GM18858 (cell line): ENCODE measurements around the gene TMEM269.
"Not testable (repeated sequence)": the region's sequence is repeated elsewhere in the genome, so short reads cannot be mapped to it uniquely, and the experiment has no call there.

Experiments
- ATAC-seq: cut with Tn5 transposase; IDR thresholded peaks from one replicate; pipeline ENCODE4 v1.9.1; 2021; ENCODE audit not compliant: unreplicated experiment

TMEM269 gene

GRCh38 chr1:42774928-42775526 lies 9.8 kb upstream of the TMEM269 start:
- ATAC-seq, result no peak

- no peak for ATAC-seq
Observed at GRCh38 chr1:42776502-42776901, 8.3 kb upstream of the TMEM269 start.

GRCh38 chr1:42777852-42778251 lies 6.9 kb upstream of the TMEM269 start:
- ATAC-seq, result no peak

GRCh38 chr1:42779725-42780124 lies 5.1 kb upstream of the TMEM269 start:
- ATAC-seq, result no peak

- no peak for ATAC-seq
Observed at GRCh38 chr1:42780176-42780575, 4.6 kb upstream of the TMEM269 start.

- ATAC-seq, result no peak
Observed at GRCh38 chr1:42783092-42783491, 1.7 kb upstream of the TMEM269 start.

GRCh38 chr1:42784547-42784945 lies 245 bp upstream of the TMEM269 start:
- ATAC-seq, result no peak

- no peak for ATAC-seq
Observed at GRCh38 chr1:42786097-42786496, 1.3 kb downstream of the TMEM269 start.

GRCh38 chr1:42788021-42788420 lies 3.2 kb downstream of the TMEM269 start:
- no peak for ATAC-seq

- ATAC-seq, result no peak
Observed at GRCh38 chr1:42793824-42794223, 9.0 kb downstream of the TMEM269 start.

GRCh38 chr1:42797414-42797813 lies 12.6 kb downstream of the TMEM269 start:
- ATAC-seq, result no peak

- ATAC-seq, result no peak
Observed at GRCh38 chr1:42797979-42798378, 13.2 kb downstream of the TMEM269 start.

GRCh38 chr1:42801832-42802473 lies 17.2 kb downstream of the TMEM269 start:
- no peak for ATAC-seq

GRCh38 chr1:42806171-42806570 lies 21.4 kb downstream of the TMEM269 start:
- no peak for ATAC-seq

- ATAC-seq, result no peak
Observed at GRCh38 chr1:42806593-42806992, 21.8 kb downstream of the TMEM269 start.

- ATAC-seq, result no peak
Observed at GRCh38 chr1:42807056-42807668, 22.4 kb downstream of the TMEM269 start.

GRCh38 chr1:42814815-42815214 lies 30.0 kb downstream of the TMEM269 start:
- ATAC-seq, result not testable (repeated sequence)

GRCh38 chr1:42815941-42816584 lies 31.3 kb downstream of the TMEM269 start:
- ATAC-seq, result no peak

- no peak for ATAC-seq
Observed at GRCh38 chr1:42816585-42817439, 32.0 kb downstream of the TMEM269 start, which contains the start of the genes ERMAP and SVBP. TSS of gene ERMAP (plus strand) at chr1:42817122. CDS start at chr1:42830449, 13,327 bp downstream. TSS of gene SVBP (minus strand) at chr1:42817397. CDS start at chr1:42816544, 853 bp downstream.

- no peak for ATAC-seq
Observed at GRCh38 chr1:42817440-42817767, 32.6 kb downstream of the TMEM269 start.

GRCh38 chr1:42817976-42818375 lies 33.2 kb downstream of the TMEM269 start:
- ATAC-seq, result no peak
